Measurements from ENCODE around the gene NDUFS6. TPM values are rescaled to one million over a fixed set of nuclear protein-coding genes. Genes with fewer than 3 reads are reported as not detected.

Gene NDUFS6
- total and polyA plus RNA-seq, 5 donors from 2014 or later = 21.6 to 98.7 (median 74.6) TPM

DNA sequence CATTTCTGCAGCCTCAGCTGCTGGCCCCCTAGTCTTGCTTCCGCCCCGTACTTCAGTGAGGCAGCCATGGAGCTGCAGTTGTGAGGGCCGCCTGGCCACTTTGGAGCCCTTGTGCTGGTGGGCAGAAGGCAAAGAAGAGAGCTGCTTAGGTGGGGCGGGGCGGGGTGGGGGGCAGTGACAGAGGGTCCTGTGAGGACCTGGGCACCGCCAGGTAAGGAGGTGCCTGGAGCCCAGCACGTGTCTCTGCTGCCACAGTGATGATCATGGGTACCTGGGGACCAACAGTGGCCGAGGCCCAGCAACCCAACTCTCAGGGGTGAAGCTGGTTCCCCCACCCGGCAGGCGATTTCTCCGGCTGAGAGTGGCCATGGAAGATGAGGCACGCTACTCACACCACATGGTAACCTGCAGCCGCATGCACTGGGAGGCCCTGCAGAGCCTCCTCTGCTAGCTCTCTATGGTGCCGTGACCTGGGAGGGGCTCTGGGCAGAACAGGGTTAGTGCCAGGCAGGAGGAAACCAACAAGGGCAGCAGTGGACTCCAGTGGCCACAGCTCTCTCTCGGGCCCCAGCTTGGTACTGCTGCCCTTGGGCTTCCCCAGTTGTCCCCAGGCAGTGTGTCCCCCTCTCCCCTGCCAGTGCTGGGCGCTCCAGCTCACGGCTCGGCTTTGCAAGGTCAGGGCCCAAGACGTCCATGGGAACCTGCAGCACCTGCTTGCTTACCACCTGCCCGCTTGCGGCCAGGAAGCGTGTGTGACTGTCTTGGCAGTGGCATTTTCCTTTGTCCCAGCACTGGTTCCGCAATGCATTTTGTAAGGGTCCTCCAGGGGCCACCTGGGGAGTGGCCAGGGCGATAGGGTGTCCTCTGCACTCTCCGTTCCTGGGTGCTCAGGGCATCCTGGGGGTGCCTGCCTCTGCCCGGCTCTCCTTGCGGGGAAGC is 24.0 kb downstream of the NDUFS6 start:
- Mint-ChIP-seq H3K27ac (no peak overlapping the region), H3K4me3 (no peak overlapping the region), H3K27me3 (no peaks in the 10 kb centered on the region), H3K36me3 (peaks cover 34% of the 10 kb centered on the region), H3K4me1 (peaks cover 0 to 4% (median 0%) of the 10 kb centered on the region in 4 donors), H3K9me3 (no peaks in the 10 kb centered on the region)
- Histone ChIP-seq H3K4me1 (ENCODE audit: control insufficient read depth, insufficient read depth, low read length, poor library complexity, severe bottlenecking) (no peaks in the 10 kb centered on the region), H3K4me3 (ENCODE audit: low read depth, low read length) (no peak overlapping the region), H3K27ac (ENCODE audit: insufficient read depth, low read length, poor library complexity, severe bottlenecking) (no peak overlapping the region), H3K9me3 (ENCODE audit: control insufficient read depth in 2 of 2, low read length in 2 of 2) (no peaks in the 10 kb centered on the region), H3K27me3 (ENCODE audit: control insufficient read depth, insufficient read depth, low read length) (no peaks in the 10 kb centered on the region), H3K36me3 (ENCODE audit: control insufficient read depth, insufficient read depth, low read length) (peaks cover 24% of the 10 kb centered on the region)
- DNase-seq (no peak), ATAC-seq (ENCODE audit: low read depth in 2 of 2) (no peak)

DNA sequence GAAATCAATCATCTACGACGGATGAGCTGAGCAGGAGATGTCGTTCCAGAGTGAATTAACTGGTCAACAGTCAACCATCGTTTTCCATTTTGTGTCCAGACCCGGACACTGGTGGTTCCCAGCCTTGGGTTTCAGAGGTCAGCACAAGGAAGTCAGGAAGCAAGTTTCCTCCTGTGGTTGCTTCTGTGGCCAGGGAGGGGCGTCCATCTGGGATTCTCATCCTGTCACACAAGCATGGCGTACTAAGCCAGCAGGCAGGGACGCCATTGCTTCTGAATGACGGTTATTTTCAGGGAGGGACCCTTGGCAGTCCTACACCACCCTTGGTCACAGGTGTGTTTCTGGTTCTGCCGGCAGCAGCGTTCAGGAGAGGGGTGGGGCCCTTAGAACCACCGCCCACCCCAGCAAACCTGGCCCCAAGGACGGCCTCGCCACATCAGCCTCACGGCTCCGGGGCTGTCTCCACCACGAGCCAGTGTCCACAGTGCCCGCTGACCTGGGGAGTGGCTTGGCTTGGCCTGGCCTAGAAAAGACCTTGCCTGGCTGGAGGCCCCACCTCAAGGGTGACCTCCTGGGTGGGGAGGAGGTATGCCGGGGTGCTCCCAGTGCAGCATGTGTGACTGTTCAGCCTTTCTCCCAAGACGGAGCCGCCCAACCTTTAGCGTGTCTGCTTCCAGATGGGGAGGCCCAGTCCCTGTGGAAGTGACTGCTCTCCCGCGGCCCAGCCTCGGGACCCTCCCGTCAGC is 25.2 kb downstream of the NDUFS6 start:
- no peaks in the 10 kb centered on the region for H3K4me1 ChIP-seq (ENCODE audit: control insufficient read depth, insufficient read depth, low read length, poor library complexity, severe bottlenecking)
- DNase-seq (no peak), ATAC-seq (ENCODE audit: low read depth in 2 of 2) (no peak)
- H3K27ac Mint-ChIP-seq = peak overlapping the region in 1 of 3 donors; percentile 26
- no peaks in the 10 kb centered on the region for H3K27me3 Mint-ChIP-seq
- no peak overlapping the region for H3K4me3 ChIP-seq (ENCODE audit: low read depth, low read length)
- no peak overlapping the region for H3K27ac ChIP-seq (ENCODE audit: insufficient read depth, low read length, poor library complexity, severe bottlenecking)
- H3K36me3 ChIP-seq (ENCODE audit: control insufficient read depth, insufficient read depth, low read length) = peaks cover 12% of the 10 kb centered on the region
- H3K9me3 ChIP-seq (ENCODE audit: control insufficient read depth in 2 of 2, low read length in 2 of 2) = no peaks in the 10 kb centered on the region
- H3K9me3 Mint-ChIP-seq = no peaks in the 10 kb centered on the region
- H3K27me3 ChIP-seq (ENCODE audit: control insufficient read depth, insufficient read depth, low read length) = no peaks in the 10 kb centered on the region
- H3K4me3 Mint-ChIP-seq = no peak overlapping the region
- H3K36me3 Mint-ChIP-seq = peaks cover 25% of the 10 kb centered on the region
- H3K4me1 Mint-ChIP-seq = peaks cover 0 to 4% (median 0%) of the 10 kb centered on the region in 4 donors

- Mint-ChIP-seq H3K4me3 (peak overlapping the region in 1 of 4 donors; percentile 54), H3K36me3 (peaks cover 17% of the 10 kb centered on the region)
- no peak for ATAC-seq (ENCODE audit: low read depth in 2 of 2)
These were observed 26.0 kb downstream of the NDUFS6 start for GRCh38 chr5:1827025-1827885.

DNA sequence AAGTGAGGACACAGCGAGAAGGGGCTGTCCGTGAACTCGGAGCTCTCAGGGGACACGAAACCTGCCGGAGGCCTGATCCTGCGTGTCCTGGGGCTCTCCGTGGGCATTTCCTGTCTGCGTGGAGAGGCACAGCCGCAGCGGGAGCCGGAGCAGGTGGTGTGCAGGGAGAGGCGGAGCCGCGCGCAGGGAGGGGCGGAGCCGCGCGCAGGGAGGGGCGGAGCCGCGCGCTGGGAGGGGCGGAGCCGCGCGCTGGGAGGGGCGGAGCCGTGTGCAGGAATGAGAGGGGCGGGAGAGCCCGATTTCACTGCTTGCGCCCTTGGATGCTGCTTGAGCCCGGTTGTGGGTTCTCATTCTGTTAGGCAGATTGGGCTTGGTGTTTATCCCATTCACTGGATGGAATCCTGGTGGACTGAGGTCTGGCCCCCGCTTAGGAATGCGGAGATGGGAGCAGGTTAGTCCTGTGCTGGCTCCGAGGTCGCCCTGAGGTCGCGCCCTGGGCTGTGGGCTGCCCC is 26.7 kb downstream of the NDUFS6 start:
- Mint-ChIP-seq H3K9me3 (no peaks in the 10 kb centered on the region), H3K4me1 (peaks cover 0 to 4% (median 0%) of the 10 kb centered on the region in 4 donors), H3K27ac (no peak overlapping the region), H3K27me3 (no peaks in the 10 kb centered on the region), H3K36me3 (peaks cover 17% of the 10 kb centered on the region), H3K4me3 (peak overlapping the region in 1 of 4 donors; percentile 55)
- Histone ChIP-seq H3K4me1 (ENCODE audit: control insufficient read depth, insufficient read depth, low read length, poor library complexity, severe bottlenecking) (no peaks in the 10 kb centered on the region), H3K36me3 (ENCODE audit: control insufficient read depth, insufficient read depth, low read length) (no peaks in the 10 kb centered on the region), H3K27ac (ENCODE audit: insufficient read depth, low read length, poor library complexity, severe bottlenecking) (no peak overlapping the region), H3K9me3 (ENCODE audit: control insufficient read depth in 2 of 2, low read length in 2 of 2) (no peaks in the 10 kb centered on the region), H3K4me3 (ENCODE audit: low read depth, low read length) (no peak overlapping the region), H3K27me3 (ENCODE audit: control insufficient read depth, insufficient read depth, low read length) (no peaks in the 10 kb centered on the region)
- ATAC-seq (ENCODE audit: low read depth in 2 of 2) (peak in 1 of 2 donors; percentile 28), DNase-seq (peak in 2 of 3 donors; percentile 26 to 46)

More at GRCh38 chr5:1827025-1827885, 26.0 kb downstream of the NDUFS6 start:
- Histone ChIP-seq H3K27ac (ENCODE audit: insufficient read depth, low read length, poor library complexity, severe bottlenecking) (no peak overlapping the region), H3K4me1 (ENCODE audit: control insufficient read depth, insufficient read depth, low read length, poor library complexity, severe bottlenecking) (no peaks in the 10 kb centered on the region), H3K27me3 (ENCODE audit: control insufficient read depth, insufficient read depth, low read length) (no peaks in the 10 kb centered on the region), H3K9me3 (ENCODE audit: control insufficient read depth in 2 of 2, low read length in 2 of 2) (no peaks in the 10 kb centered on the region), H3K36me3 (ENCODE audit: control insufficient read depth, insufficient read depth, low read length) (peaks cover 4% of the 10 kb centered on the region), H3K4me3 (ENCODE audit: low read depth, low read length) (no peak overlapping the region)
- Mint-ChIP-seq H3K9me3 (no peaks in the 10 kb centered on the region), H3K27ac (no peak overlapping the region), H3K4me1 (peaks cover 0 to 4% (median 0%) of the 10 kb centered on the region in 4 donors), H3K27me3 (no peaks in the 10 kb centered on the region)
- DNase-seq = no peak

GRCh38 chr5:1830571-1831228 is 29.5 kb downstream of the NDUFS6 start:
- H3K27me3 ChIP-seq (ENCODE audit: control insufficient read depth, insufficient read depth, low read length) = no peaks in the 10 kb centered on the region
- H3K27ac ChIP-seq (ENCODE audit: insufficient read depth, low read length, poor library complexity, severe bottlenecking) = no peak overlapping the region
- H3K4me1 Mint-ChIP-seq = peaks cover 0 to 4% (median 0%) of the 10 kb centered on the region in 4 donors
- peaks cover 5% of the 10 kb centered on the region for H3K27me3 Mint-ChIP-seq
- H3K27ac Mint-ChIP-seq = no peak overlapping the region
- DNase-seq (no peak), ATAC-seq (ENCODE audit: low read depth in 2 of 2) (no peak)
- no peaks in the 10 kb centered on the region for H3K9me3 ChIP-seq (ENCODE audit: control insufficient read depth in 2 of 2, low read length in 2 of 2)
- H3K4me1 ChIP-seq (ENCODE audit: control insufficient read depth, insufficient read depth, low read length, poor library complexity, severe bottlenecking) = no peaks in the 10 kb centered on the region
- H3K4me3 Mint-ChIP-seq = no peak overlapping the region
- H3K9me3 Mint-ChIP-seq = no peaks in the 10 kb centered on the region
- H3K4me3 ChIP-seq (ENCODE audit: low read depth, low read length) = no peak overlapping the region
- no peaks in the 10 kb centered on the region for H3K36me3 ChIP-seq (ENCODE audit: control insufficient read depth, insufficient read depth, low read length)
- H3K36me3 Mint-ChIP-seq = peaks cover 13% of the 10 kb centered on the region

- ATAC-seq (ENCODE audit: low read depth in 2 of 2) = no peak
- Mint-ChIP-seq H3K4me3 (no peak overlapping the region), H3K27me3 (peaks cover 5% of the 10 kb centered on the region), H3K27ac (no peak overlapping the region), H3K9me3 (no peaks in the 10 kb centered on the region), H3K36me3 (peaks cover 13% of the 10 kb centered on the region), H3K4me1 (peaks cover 0 to 4% (median 0%) of the 10 kb centered on the region in 4 donors)
- DNase-seq = no peak
- Histone ChIP-seq H3K36me3 (ENCODE audit: control insufficient read depth, insufficient read depth, low read length) (no peaks in the 10 kb centered on the region), H3K9me3 (ENCODE audit: control insufficient read depth in 2 of 2, low read length in 2 of 2) (no peaks in the 10 kb centered on the region), H3K27ac (ENCODE audit: insufficient read depth, low read length, poor library complexity, severe bottlenecking) (no peak overlapping the region), H3K4me1 (ENCODE audit: control insufficient read depth, insufficient read depth, low read length, poor library complexity, severe bottlenecking) (no peaks in the 10 kb centered on the region), H3K4me3 (ENCODE audit: low read depth, low read length) (no peak overlapping the region), H3K27me3 (ENCODE audit: control insufficient read depth, insufficient read depth, low read length) (no peaks in the 10 kb centered on the region)
These were observed 30.1 kb downstream of the NDUFS6 start for GRCh38 chr5:1831257-1831656.
